Suprapubic skin (tissue), 4 donors: ENCODE measurements around the gene EPC1. TPM values are rescaled to one million over a fixed set of nuclear protein-coding genes. Genes with fewer than 3 reads are reported as not detected.

Experiments
- DNase-seq, 2 donors: peaks; one replicate each; pipeline ENCODE4 v3.0.0-alpha.2; 2019; ENCODE audit warnings: low spot score in 2 of 2
- H3K27ac ChIP-seq: fragments of 200-600 bp; sonication (generic); one replicate; pipeline ENCODE4 v1.5.1; 2019
- H3K27me3 ChIP-seq: fragments of 200-600 bp; sonication (generic); one replicate; pipeline ENCODE4 v1.5.1; 2019
- H3K36me3 ChIP-seq: fragments of 200-600 bp; sonication (generic); one replicate; pipeline ENCODE4 v1.5.1; 2019
- H3K4me1 ChIP-seq: fragments of 200-600 bp; sonication (generic); one replicate; pipeline ENCODE4 v1.5.1; 2019
- H3K4me3 ChIP-seq: fragments of 200-600 bp; sonication (generic); one replicate; pipeline ENCODE4 v1.5.1; 2019; ENCODE audit warnings: mild to moderate bottlenecking
- H3K9me3 ChIP-seq: fragments of 200-600 bp; sonication (generic); one replicate; pipeline ENCODE4 v1.5.1; 2019
- EP300 ChIP-seq: sonication (generic); formaldehyde crosslinking; IDR thresholded peaks from one replicate; pipeline ENCODE4 v1.6.1; 2017; ENCODE audit warnings: antibody characterized with exemption
- POLR2A ChIP-seq, 2 donors: fragments of 450-650 bp; IDR thresholded peaks; one replicate each; pipeline ENCODE4 v1.6.1; 2017; ENCODE audit warnings: antibody characterized with exemption in 2 of 2, mild to moderate bottlenecking in 2 of 2, moderate library complexity in 2 of 2
- POLR2AphosphoS5 ChIP-seq, 3 donors: sonication (generic); formaldehyde crosslinking; IDR thresholded peaks; one replicate each; pipeline ENCODE4 v1.6.1; 2017; ENCODE audit warnings: antibody characterized with exemption in 3 of 3
- WGBS: methylation state at CpG from one replicate; pipeline ENCODE4 v1.1.5; 2018; 5-methylcytosine and 5-hydroxymethylcytosine counted together
- total RNA-seq, 4 donors: library from RNA; depleted of rRNA; stranded (reverse); fragments of >200 nt; gene quantifications; one replicate each; pipeline ENCODE4 v1.1.0, GENCODE V29; 2016
- TF ChIP-seq, protein P1 (sequence below), 2 donors: fragments of 200-600 bp in 1 of 2; fragments of 450-650 bp in 1 of 2; sonication (generic) in 1 of 2; IDR thresholded peaks; one replicate each; pipeline ENCODE4 v1.5.1; 2016 to 2019; ENCODE audit warnings: antibody characterized with exemption in 2 of 2, mild to moderate bottlenecking in 1 of 2, moderate library complexity in 1 of 2

The EPC1 gene
- total RNA-seq, 4 donors from 2014 or later: 29.6 to 55.4 (median 47.1) TPM

DNA sequence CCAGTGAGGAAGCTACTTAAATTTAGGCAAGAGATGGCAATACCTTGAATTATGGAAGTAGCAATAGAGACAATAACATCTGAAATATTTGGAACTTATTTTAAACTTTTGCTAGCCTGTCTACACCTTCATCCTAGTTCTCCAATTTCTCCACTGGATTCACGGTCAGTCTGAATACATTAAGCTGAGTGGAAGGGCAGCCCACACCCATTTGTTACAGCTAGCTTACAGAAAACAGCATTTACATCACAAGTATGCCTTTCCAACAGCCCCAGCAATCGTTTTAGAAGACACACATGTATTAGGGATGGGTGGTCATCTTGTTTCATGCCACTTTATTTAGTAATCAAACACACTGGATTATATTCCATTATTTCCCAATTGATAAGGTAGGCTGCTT lies 16.7 kb downstream of the EPC1 start:
- Histone ChIP-seq H3K9me3 (no peaks in the 10 kb centered on the region), H3K4me1 (peaks cover 84% of the 10 kb centered on the region)

DNA sequence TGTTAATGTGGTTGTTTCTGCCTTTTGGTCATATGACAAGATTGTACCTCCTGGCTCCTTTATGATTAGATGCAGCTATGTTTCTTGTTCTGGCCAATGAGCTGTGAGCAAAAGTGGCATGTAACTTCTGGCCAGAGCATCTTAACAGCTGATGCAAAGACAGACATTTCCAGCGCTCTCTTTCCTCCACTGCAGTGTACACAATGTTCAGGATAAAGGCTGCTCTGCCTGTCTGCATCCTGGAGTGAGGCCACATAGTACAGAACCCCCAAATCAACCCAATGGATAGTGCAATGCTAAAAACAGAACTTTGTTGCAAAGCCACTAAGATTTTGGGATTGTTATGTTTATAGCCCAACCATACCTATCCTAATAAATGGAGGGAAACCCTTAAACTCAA lies 17.9 kb downstream of the EPC1 start:
- TF ChIP-seq, protein P1, sequence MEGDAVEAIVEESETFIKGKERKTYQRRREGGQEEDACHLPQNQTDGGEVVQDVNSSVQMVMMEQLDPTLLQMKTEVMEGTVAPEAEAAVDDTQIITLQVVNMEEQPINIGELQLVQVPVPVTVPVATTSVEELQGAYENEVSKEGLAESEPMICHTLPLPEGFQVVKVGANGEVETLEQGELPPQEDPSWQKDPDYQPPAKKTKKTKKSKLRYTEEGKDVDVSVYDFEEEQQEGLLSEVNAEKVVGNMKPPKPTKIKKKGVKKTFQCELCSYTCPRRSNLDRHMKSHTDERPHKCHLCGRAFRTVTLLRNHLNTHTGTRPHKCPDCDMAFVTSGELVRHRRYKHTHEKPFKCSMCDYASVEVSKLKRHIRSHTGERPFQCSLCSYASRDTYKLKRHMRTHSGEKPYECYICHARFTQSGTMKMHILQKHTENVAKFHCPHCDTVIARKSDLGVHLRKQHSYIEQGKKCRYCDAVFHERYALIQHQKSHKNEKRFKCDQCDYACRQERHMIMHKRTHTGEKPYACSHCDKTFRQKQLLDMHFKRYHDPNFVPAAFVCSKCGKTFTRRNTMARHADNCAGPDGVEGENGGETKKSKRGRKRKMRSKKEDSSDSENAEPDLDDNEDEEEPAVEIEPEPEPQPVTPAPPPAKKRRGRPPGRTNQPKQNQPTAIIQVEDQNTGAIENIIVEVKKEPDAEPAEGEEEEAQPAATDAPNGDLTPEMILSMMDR (IDR thresholded peaks at IDR 0.05): no peak
- no peak for TF ChIP-seq EP300
- TF ChIP-seq POLR2A (IDR thresholded peaks at IDR 0.05): no peak
- no peak for TF ChIP-seq POLR2AphosphoS5 (IDR thresholded peaks at IDR 0.05)
- no peaks in the 10 kb centered on the region for H3K36me3 ChIP-seq
- no peak overlapping the region for H3K4me3 ChIP-seq
- no peaks in the 10 kb centered on the region for H3K27me3 ChIP-seq
- DNase-seq: no peak
- H3K4me1 ChIP-seq: peaks cover 81% of the 10 kb centered on the region
- no peak overlapping the region for H3K27ac ChIP-seq
- H3K9me3 ChIP-seq: no peaks in the 10 kb centered on the region
- 100% methylated on average over 1 of the region's 1 CpG for WGBS

More for the DNA sequence above, 16.7 kb downstream of the EPC1 start:
- TF ChIP-seq POLR2A (IDR thresholded peaks at IDR 0.05): no peak
- no peak for TF ChIP-seq POLR2AphosphoS5 (IDR thresholded peaks at IDR 0.05)
- Histone ChIP-seq H3K36me3 (no peaks in the 10 kb centered on the region), H3K27me3 (no peaks in the 10 kb centered on the region), H3K4me3 (no peak overlapping the region), H3K27ac (no peak overlapping the region)
- no peak for DNase-seq
- WGBS: 43% methylated on average over 2 of the region's 2 CpGs

DNA sequence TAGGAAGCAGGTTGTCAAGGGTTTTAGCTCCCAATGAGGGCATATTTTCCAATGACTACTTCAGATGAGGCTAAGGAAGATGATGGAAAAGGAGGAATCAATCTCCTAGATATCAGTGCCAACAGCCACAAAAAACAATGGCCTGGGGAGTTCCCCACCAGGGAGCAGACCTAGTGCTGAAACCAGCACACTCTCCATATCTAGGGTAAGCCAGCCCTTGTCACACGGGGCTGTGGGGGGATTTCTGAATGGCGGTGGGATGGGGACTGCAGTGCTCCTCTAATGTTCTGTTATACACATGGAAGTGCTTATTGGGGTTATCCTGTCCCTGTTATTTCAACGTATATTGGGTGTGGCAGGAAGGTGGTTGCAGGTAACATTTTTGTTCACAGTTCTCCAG lies 18.5 kb downstream of the EPC1 start:
- Histone ChIP-seq H3K27ac (no peak overlapping the region), H3K4me3 (no peak overlapping the region), H3K9me3 (no peaks in the 10 kb centered on the region), H3K4me1 (peaks cover 76% of the 10 kb centered on the region), H3K36me3 (no peaks in the 10 kb centered on the region), H3K27me3 (no peaks in the 10 kb centered on the region)
- no peak for DNase-seq
- TF ChIP-seq POLR2A (IDR thresholded peaks at IDR 0.05) (no peak), EP300 (no peak), POLR2AphosphoS5 (IDR thresholded peaks at IDR 0.05) (no peak)
- TF ChIP-seq, protein P1 (IDR thresholded peaks at IDR 0.05): no peak
- 47% methylated on average over 3 of the region's 3 CpGs for WGBS

DNA sequence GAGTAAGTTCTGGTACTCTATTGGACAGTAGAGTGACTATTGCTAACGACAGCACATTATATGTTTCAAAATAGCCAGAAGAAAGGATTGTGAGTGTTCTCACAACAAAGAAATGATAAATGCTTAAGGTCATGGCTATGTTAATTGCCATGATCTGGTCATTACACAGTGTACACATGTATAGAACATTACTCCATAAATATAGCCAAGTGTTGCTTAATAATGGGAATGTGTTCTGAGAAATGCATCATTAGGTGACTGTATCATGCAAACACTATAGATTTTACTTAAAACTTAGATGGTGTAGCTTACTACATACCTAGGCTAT lies 19.6 kb downstream of the EPC1 start:
- no peak overlapping the region for H3K27ac ChIP-seq
- no peak for DNase-seq
- TF ChIP-seq POLR2A (IDR thresholded peaks at IDR 0.05): no peak
- TF ChIP-seq, protein P1 (IDR thresholded peaks at IDR 0.05): no peak
- TF ChIP-seq EP300: no peak
- TF ChIP-seq POLR2AphosphoS5 (IDR thresholded peaks at IDR 0.05): no peak
- no peaks in the 10 kb centered on the region for H3K36me3 ChIP-seq
- WGBS: 68% methylated on average over 1 of the region's 1 CpG
- no peaks in the 10 kb centered on the region for H3K27me3 ChIP-seq
- no peaks in the 10 kb centered on the region for H3K9me3 ChIP-seq
- no peak overlapping the region for H3K4me3 ChIP-seq
- peaks cover 64% of the 10 kb centered on the region for H3K4me1 ChIP-seq

DNA sequence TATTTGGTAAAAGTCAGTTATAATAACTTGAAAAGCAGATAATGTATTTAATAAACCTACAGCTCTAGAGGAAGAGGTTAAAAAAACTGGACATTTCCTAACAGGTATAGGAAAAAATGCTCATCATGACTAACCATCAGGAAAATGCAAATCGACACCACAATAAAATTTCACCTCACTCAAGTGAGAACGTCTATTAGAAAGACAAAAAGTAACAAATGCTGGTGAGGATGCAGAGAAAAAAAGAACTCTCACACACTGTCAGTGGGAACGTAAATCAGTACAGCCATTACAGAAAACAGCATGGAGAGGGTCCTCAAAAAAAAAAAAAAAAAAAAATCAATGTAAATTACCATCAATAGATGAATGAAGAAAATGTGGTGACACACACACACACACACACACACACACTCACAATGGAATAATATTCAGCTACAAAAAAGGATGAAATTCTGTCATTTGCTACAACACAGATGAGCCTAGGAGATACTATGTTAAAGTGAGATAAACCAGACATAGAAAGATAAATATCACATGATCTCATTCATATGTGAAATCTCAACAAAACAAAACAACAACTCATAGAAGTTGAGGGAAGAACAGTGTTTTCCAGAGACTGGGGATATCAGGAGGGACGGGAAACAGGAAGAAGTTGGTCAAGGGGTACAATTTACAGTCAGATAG lies 20.1 kb downstream of the EPC1 start:
- WGBS: 66% methylated on average over 4 of the region's 4 CpGs
- peaks cover 59% of the 10 kb centered on the region for H3K4me1 ChIP-seq
- TF ChIP-seq POLR2AphosphoS5 (IDR thresholded peaks at IDR 0.05) (no peak), POLR2A (IDR thresholded peaks at IDR 0.05) (no peak), EP300 (no peak)
- TF ChIP-seq, protein P1 (IDR thresholded peaks at IDR 0.05): no peak

DNA sequence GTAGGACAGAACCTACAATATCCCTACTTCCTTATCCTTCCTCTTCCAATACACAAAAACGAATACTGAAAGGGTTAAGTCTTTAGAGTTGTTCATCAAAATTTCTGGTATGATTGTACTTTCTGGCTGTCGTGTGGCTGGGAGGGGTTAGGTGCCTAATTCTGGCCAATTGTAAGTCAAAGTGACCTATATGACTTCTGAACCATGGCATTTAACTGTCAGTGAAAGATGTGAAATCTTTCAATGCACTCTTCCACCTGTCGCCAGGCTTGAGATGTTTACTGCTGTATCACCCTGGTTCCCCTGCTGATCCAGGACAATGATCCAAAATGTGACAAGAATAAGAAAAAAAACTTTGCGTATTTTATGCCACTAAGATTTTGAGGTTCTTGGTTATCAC lies 20.8 kb downstream of the EPC1 start:
- TF ChIP-seq POLR2A (IDR thresholded peaks at IDR 0.05) (no peak), POLR2AphosphoS5 (IDR thresholded peaks at IDR 0.05) (no peak), EP300 (no peak)
- TF ChIP-seq, protein P1 (IDR thresholded peaks at IDR 0.05): no peak
- H3K4me1 ChIP-seq: peaks cover 54% of the 10 kb centered on the region
- H3K36me3 ChIP-seq: no peaks in the 10 kb centered on the region
- H3K9me3 ChIP-seq: no peaks in the 10 kb centered on the region
- H3K27me3 ChIP-seq: no peaks in the 10 kb centered on the region
- DNase-seq: no peak
- WGBS: 50% methylated on average over 4 of the region's 4 CpGs
- no peak overlapping the region for H3K27ac ChIP-seq
- H3K4me3 ChIP-seq: no peak overlapping the region

More for the DNA sequence above, 20.1 kb downstream of the EPC1 start:
- no peak overlapping the region for H3K27ac ChIP-seq
- DNase-seq: no peak
- H3K9me3 ChIP-seq: no peaks in the 10 kb centered on the region
- H3K36me3 ChIP-seq: no peaks in the 10 kb centered on the region
- no peak overlapping the region for H3K4me3 ChIP-seq
- no peaks in the 10 kb centered on the region for H3K27me3 ChIP-seq
